Liver (tissue), 9 donors: ENCODE data around the gene TLE4. TPM values are rescaled to one million over a fixed set of nuclear protein-coding genes. Genes with fewer than 3 reads are reported as not detected.
"Not testable (repeated sequence)": the region's sequence is repeated elsewhere in the genome, so short reads cannot be mapped to it uniquely, and the experiment has no call there.

ENCODE experiments used
- DNase-seq: peaks from one replicate; pipeline ENCODE4 v3.0.0-alpha.2; 2017; ENCODE audit warnings: low spot score
- H3K27ac ChIP-seq, 2 donors: one replicate each; pipeline ENCODE4 v1.7.0; 2013; ENCODE audit warnings: inconsistent platforms in 2 of 2, low read length in 2 of 2, control low read depth in 1 of 2, low read depth in 1 of 2, mild to moderate bottlenecking in 1 of 2
- H3K27me3 ChIP-seq, 4 donors: one replicate each; pipeline versions ENCODE4 v1.6.1 to v1.7.0; 2013; ENCODE audit warnings: low read length in 3 of 4, inconsistent platforms in 1 of 4, mild to moderate bottlenecking in 1 of 4, moderate library complexity in 1 of 4; ENCODE audit not compliant: control insufficient read depth in 4 of 4, insufficient read depth in 4 of 4
- H3K36me3 ChIP-seq, 4 donors: one replicate each; pipeline versions ENCODE4 v1.6.1 to v1.7.0; 2013; ENCODE audit warnings: low read length in 3 of 4, mild to moderate bottlenecking in 3 of 4, low read depth in 1 of 4, moderate library complexity in 1 of 4; ENCODE audit not compliant: control insufficient read depth in 4 of 4, insufficient read depth in 3 of 4
- H3K4me1 ChIP-seq, 4 donors: one replicate each; pipeline versions ENCODE4 v1.6.1 to v1.7.0; 2013; ENCODE audit warnings: low read length in 3 of 4, mild to moderate bottlenecking in 3 of 4, moderate library complexity in 1 of 4; ENCODE audit not compliant: control insufficient read depth in 4 of 4, insufficient read depth in 4 of 4
- H3K4me3 ChIP-seq, 3 donors: one replicate each; pipeline versions ENCODE4 v1.6.1 to v1.7.0; 2013; ENCODE audit warnings: low read length in 3 of 3, control low read depth in 1 of 3, low read depth in 1 of 3, mild to moderate bottlenecking in 1 of 3
- H3K9ac ChIP-seq, 2 donors: one replicate each; pipeline ENCODE4 v1.7.0; 2013; ENCODE audit warnings: low read length in 2 of 2, mild to moderate bottlenecking in 2 of 2, moderate library complexity in 2 of 2, control low read depth in 1 of 2, low read depth in 1 of 2
- H3K9me3 ChIP-seq, 4 donors: one replicate each; pipeline versions ENCODE4 v1.6.1 to v1.7.0; 2013; ENCODE audit warnings: low read length in 3 of 4; ENCODE audit not compliant: control insufficient read depth in 4 of 4
- ATF3 ChIP-seq: IDR thresholded peaks from 2 replicates; pipeline ENCODE4 v1.6.1; 2016; ENCODE audit warnings: antibody characterized with exemption
- EGR1 ChIP-seq, 2 donors: IDR thresholded peaks; 2 replicates each; pipeline ENCODE4 v1.6.1; 2016 to 2018; ENCODE audit warnings: antibody characterized with exemption in 2 of 2, low read depth in 2 of 2
- FOXA2 ChIP-seq: IDR thresholded peaks from 2 replicates; pipeline ENCODE4 v1.6.1; 2016; ENCODE audit warnings: antibody characterized with exemption
- GABPA ChIP-seq, 2 donors: IDR thresholded peaks in 1 of 2; conservative IDR thresholded peaks in 1 of 2; 2 replicates each; pipeline ENCODE4 v1.6.1; 2016; ENCODE audit warnings: antibody characterized with exemption in 2 of 2, mild to moderate bottlenecking in 1 of 2, moderate library complexity in 1 of 2
- HNF4A ChIP-seq, 2 donors: conservative IDR thresholded peaks; 2 replicates each; pipeline ENCODE4 v1.6.1; 2016; ENCODE audit warnings: antibody characterized with exemption in 2 of 2, mild to moderate bottlenecking in 2 of 2
- HNF4G ChIP-seq: IDR thresholded peaks from 2 replicates; pipeline ENCODE4 v1.6.1; 2016; ENCODE audit warnings: antibody characterized with exemption
- JUND ChIP-seq, 2 donors: IDR thresholded peaks; 2 replicates each; pipeline ENCODE4 v1.6.1; 2016; ENCODE audit warnings: antibody characterized with exemption in 2 of 2
- MAX ChIP-seq: IDR thresholded peaks from 2 replicates; pipeline ENCODE4 v1.6.1; 2016; ENCODE audit warnings: antibody characterized with exemption
- NR2F2 ChIP-seq: IDR thresholded peaks from 2 replicates; pipeline ENCODE4 v1.6.1; 2016; ENCODE audit warnings: antibody characterized with exemption
- RAD21 ChIP-seq, 2 donors: IDR thresholded peaks; 2 replicates each; pipeline ENCODE4 v1.6.1; 2016; ENCODE audit warnings: antibody characterized with exemption in 2 of 2, mild to moderate bottlenecking in 2 of 2
- REST ChIP-seq: IDR thresholded peaks from 2 replicates; pipeline ENCODE4 v1.6.1; 2016; ENCODE audit warnings: antibody characterized with exemption, mild to moderate bottlenecking
- RXRA ChIP-seq, 2 donors: IDR thresholded peaks; 2 replicates each; pipeline ENCODE4 v1.6.1; 2017 to 2018; ENCODE audit warnings: antibody characterized with exemption in 2 of 2, mild to moderate bottlenecking in 1 of 2
- SP1 ChIP-seq: IDR thresholded peaks from 2 replicates; pipeline ENCODE4 v1.6.1; 2018; ENCODE audit warnings: antibody characterized with exemption, mild to moderate bottlenecking
- TAF1 ChIP-seq: conservative IDR thresholded peaks from 2 replicates; pipeline ENCODE4 v1.6.1; 2016; ENCODE audit warnings: antibody characterized with exemption, mild to moderate bottlenecking
- YY1 ChIP-seq: IDR thresholded peaks from 2 replicates; pipeline ENCODE4 v1.6.1; 2016; ENCODE audit warnings: antibody characterized with exemption, mild to moderate bottlenecking
- WGBS: extraction: QIAGEN DNeasy Blood & Tissue Kit; methylation state at CpG from one replicate; pipeline ENCODE4 v1.1.7; 2013; 5-methylcytosine and 5-hydroxymethylcytosine counted together
- polyA plus RNA-seq, 2 donors: library from polyadenylated mRNA; stranded (reverse) in 1 of 2; unstranded in 1 of 2; fragments of 200-250 nt in 1 of 2; fragments of >200 nt in 1 of 2; fragmentation: Nextera tagmentation in 1 of 2; extraction: Ambion mirVana in 1 of 2; gene quantifications; one replicate each; pipeline versions ENCODE4 v1.2.1 to v1.2.3, GENCODE V29; 2013 to 2015
- total RNA-seq, 2 donors: library from RNA; depleted of rRNA; stranded (reverse); fragments of >200 nt; gene quantifications; one replicate each; pipeline ENCODE4 v1.2.3, GENCODE V29; 2014
- TF ChIP-seq, protein P1 (sequence below): IDR thresholded peaks from 2 replicates; pipeline ENCODE4 v1.6.1; 2016; ENCODE audit warnings: antibody characterized with exemption
- donor health status: healthy.
- donor health status: healthy.
- donor health status: healthy.
- donor health status: healthy.
- donor health status: healthy.

Gene TLE4
- total and polyA plus RNA-seq, 4 donors: 2.5 to 6.6 (median 4.7) TPM

GRCh38 chr9:79604921-79605562 is 33.3 kb downstream of the TLE4 start:
- peaks cover 0 to 3% (median 0%) of the 10 kb centered on the region in 4 donors for H3K9me3 ChIP-seq
- no peaks in the 10 kb centered on the region for H3K4me1 ChIP-seq
- DNase-seq: no peak
- no peaks in the 10 kb centered on the region for H3K36me3 ChIP-seq
- no peak overlapping the region for H3K4me3 ChIP-seq
- 89% methylated on average over 5 of the region's 5 CpGs for WGBS
- H3K27ac ChIP-seq: no peak overlapping the region
- TF ChIP-seq GABPA (IDR thresholded peaks at IDR 0.05 in 1 of 2, conservative IDR thresholded peaks at IDR 0.05 in 1 of 2): no peak
- no peak for TF ChIP-seq HNF4G
- TF ChIP-seq TAF1: no peak
- no peak for TF ChIP-seq RAD21 (IDR thresholded peaks at IDR 0.05)
- TF ChIP-seq NR2F2: no peak
- TF ChIP-seq REST: no peak
- no peak overlapping the region for H3K9ac ChIP-seq
- H3K27me3 ChIP-seq: no peaks in the 10 kb centered on the region

GRCh38 chr9:79606529-79606928 is 34.8 kb downstream of the TLE4 start:
- H3K27ac ChIP-seq, H3K9me3 ChIP-seq, H3K36me3 ChIP-seq, H3K4me1 ChIP-seq, H3K4me3 ChIP-seq, H3K9ac ChIP-seq, DNase-seq, H3K27me3 ChIP-seq: not testable (repeated sequence)
- WGBS: 97% methylated on average over 1 of the region's 1 CpG

DNA sequence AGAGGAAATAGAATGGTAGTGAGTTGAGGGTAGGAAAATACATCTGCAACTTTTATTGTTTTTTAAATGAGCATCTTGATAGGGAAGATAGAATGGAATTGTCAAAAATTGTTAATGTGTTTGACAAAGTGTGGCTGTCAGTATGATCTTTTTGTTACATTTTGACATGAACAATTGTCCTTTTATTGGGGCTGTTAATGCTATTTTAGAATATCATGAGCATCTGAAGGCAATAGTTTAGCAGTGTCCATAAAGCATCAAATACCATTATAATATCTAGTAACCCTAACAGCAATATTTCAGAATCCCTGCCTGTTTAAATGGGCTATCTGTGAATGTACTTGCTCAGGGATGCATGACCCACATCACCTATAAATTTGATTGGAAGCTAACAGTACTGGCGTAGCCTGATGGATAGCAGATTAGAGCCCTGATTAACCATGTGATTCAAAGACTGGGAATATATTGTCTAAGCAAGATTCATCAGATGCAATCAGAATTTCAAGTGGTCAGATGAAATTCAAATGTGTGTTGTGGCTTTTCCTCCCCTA is 37.8 kb downstream of the TLE4 start:
- H3K36me3 ChIP-seq: no peaks in the 10 kb centered on the region
- H3K4me3 ChIP-seq: no peak overlapping the region
- no peaks in the 10 kb centered on the region for H3K4me1 ChIP-seq
- H3K9ac ChIP-seq: no peak overlapping the region
- DNase-seq: no peak
- no peaks in the 10 kb centered on the region for H3K9me3 ChIP-seq
- no peak overlapping the region for H3K27ac ChIP-seq
- no peaks in the 10 kb centered on the region for H3K27me3 ChIP-seq
- WGBS: 91% methylated on average over 1 of the region's 1 CpG
- TF ChIP-seq REST: no peak
- TF ChIP-seq EGR1 (IDR thresholded peaks at IDR 0.05; ENCODE audit: low read depth in 2 of 2): no peak
- TF ChIP-seq YY1: no peak
- TF ChIP-seq GABPA (IDR thresholded peaks at IDR 0.05 in 1 of 2, conservative IDR thresholded peaks at IDR 0.05 in 1 of 2): no peak
- TF ChIP-seq MAX: no peak
- TF ChIP-seq JUND (IDR thresholded peaks at IDR 0.05): no peak
- no peak for TF ChIP-seq ATF3
- no peak for TF ChIP-seq SP1
- no peak for TF ChIP-seq NR2F2
- no peak for TF ChIP-seq RAD21 (IDR thresholded peaks at IDR 0.05)
- TF ChIP-seq, protein P1, sequence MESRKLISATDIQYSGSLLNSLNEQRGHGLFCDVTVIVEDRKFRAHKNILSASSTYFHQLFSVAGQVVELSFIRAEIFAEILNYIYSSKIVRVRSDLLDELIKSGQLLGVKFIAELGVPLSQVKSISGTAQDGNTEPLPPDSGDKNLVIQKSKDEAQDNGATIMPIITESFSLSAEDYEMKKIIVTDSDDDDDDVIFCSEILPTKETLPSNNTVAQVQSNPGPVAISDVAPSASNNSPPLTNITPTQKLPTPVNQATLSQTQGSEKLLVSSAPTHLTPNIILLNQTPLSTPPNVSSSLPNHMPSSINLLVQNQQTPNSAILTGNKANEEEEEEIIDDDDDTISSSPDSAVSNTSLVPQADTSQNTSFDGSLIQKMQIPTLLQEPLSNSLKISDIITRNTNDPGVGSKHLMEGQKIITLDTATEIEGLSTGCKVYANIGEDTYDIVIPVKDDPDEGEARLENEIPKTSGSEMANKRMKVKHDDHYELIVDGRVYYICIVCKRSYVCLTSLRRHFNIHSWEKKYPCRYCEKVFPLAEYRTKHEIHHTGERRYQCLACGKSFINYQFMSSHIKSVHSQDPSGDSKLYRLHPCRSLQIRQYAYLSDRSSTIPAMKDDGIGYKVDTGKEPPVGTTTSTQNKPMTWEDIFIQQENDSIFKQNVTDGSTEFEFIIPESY: no peak
- TF ChIP-seq TAF1: no peak
- no peak for TF ChIP-seq FOXA2
- TF ChIP-seq RXRA (IDR thresholded peaks at IDR 0.05): no peak
- no peak for TF ChIP-seq HNF4A (conservative IDR thresholded peaks at IDR 0.05)
